Dedifferentiated amniotic fluid mesenchymal stem cell (primary cell): ENCODE data around the gene PICK1.
"Not testable (repeated sequence)": the region's sequence is repeated elsewhere in the genome, so short reads cannot be mapped to it uniquely, and the experiment has no call there.

Experiments used
- DNase-seq: peaks from one replicate; pipeline ENCODE4 v3.0.0-alpha.2; 2016; ENCODE audit errors: extremely low spot score

The PICK1 gene

GRCh38 chr22:38074181-38075104 is 17.2 kb downstream of the PICK1 start:
- no peak for DNase-seq

GRCh38 chr22:38075105-38075825 is 18.1 kb downstream of the PICK1 start:
- DNase-seq = no peak

GRCh38 chr22:38075961-38076360 is 18.8 kb downstream of the PICK1 start:
- DNase-seq = no peak

- DNase-seq = no peak
Measured at GRCh38 chr22:38077096-38077495, 19.9 kb downstream of the PICK1 start.

GRCh38 chr22:38077595-38077994 is 20.4 kb downstream of the PICK1 start:
- DNase-seq = no peak

- no peak for DNase-seq
Measured at GRCh38 chr22:38078046-38078840, 21.0 kb downstream of the PICK1 start.

GRCh38 chr22:38079208-38079607 is 22.0 kb downstream of the PICK1 start:
- DNase-seq = not testable (repeated sequence)

- no peak for DNase-seq
Measured at GRCh38 chr22:38079804-38080203, 22.6 kb downstream of the PICK1 start.

- no peak for DNase-seq
Measured at GRCh38 chr22:38080474-38080849, 23.3 kb downstream of the PICK1 start.

- no peak for DNase-seq
Measured at GRCh38 chr22:38080850-38081635, 23.8 kb downstream of the PICK1 start.

- DNase-seq = no peak
Measured at GRCh38 chr22:38081636-38081940, 24.4 kb downstream of the PICK1 start.

- DNase-seq = no peak
Measured at GRCh38 chr22:38081941-38082828, 25.0 kb downstream of the PICK1 start.

GRCh38 chr22:38082986-38083710 is 25.9 kb downstream of the PICK1 start:
- DNase-seq = no peak

GRCh38 chr22:38083931-38084631 is 26.9 kb downstream of the PICK1 start, which contains the start of gene SLC16A8:
SLC16A8 (minus strand) TSS chr22:38084184; CDS start chr22:38082873, 1,311 bp downstream.
- DNase-seq = no peak

- DNase-seq = no peak
Measured at GRCh38 chr22:38085056-38085455, 27.9 kb downstream of the PICK1 start.

GRCh38 chr22:38085501-38085900 is 28.3 kb downstream of the PICK1 start:
- DNase-seq = no peak

GRCh38 chr22:38086001-38086845 is 29.0 kb downstream of the PICK1 start:
- DNase-seq = no peak

- no peak for DNase-seq
Measured at GRCh38 chr22:38086942-38087341, 29.7 kb downstream of the PICK1 start.
